Measurements from ENCODE around the gene CSMD2. TPM values are rescaled to one million over a fixed set of nuclear protein-coding genes. Genes with fewer than 3 reads are reported as not detected.

CSMD2 gene
- polyA plus RNA-seq, 1 donor: 0.36 TPM

DNA sequence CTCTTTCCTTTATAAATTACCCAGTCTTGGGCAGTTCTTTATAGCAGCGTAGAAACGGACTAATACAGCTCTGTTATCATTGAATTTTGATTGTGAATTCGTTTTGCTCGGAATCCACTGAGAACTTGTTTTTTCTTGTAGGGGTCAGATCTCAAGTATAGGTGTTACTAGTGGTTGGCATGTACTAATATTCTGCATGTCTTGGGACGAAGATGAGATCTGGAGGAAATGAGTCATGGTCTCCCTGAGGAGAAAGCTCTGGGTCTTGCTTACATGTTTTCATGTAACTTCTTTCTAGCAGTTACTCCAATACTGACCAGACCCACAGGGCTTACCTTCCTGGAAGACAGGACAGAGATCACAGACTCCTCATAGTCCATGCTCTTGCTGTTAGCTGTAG is 662.3 kb downstream of the CSMD2 start:
- Histone ChIP-seq H3K27ac (ENCODE audit: low read length) (no peak overlapping the region), H3K27me3 (ENCODE audit: control insufficient read depth, insufficient read depth, low read length) (no peaks in the 10 kb centered on the region), H3K9me3 (ENCODE audit: control insufficient read depth, low read depth, low read length) (no peaks in the 10 kb centered on the region), H3K36me3 (ENCODE audit: control insufficient read depth, insufficient read depth, low read length) (no peaks in the 10 kb centered on the region), H3K4me1 (ENCODE audit: control insufficient read depth, insufficient read depth, low read length) (no peaks in the 10 kb centered on the region), H3K4me3 (ENCODE audit: low read length) (no peak overlapping the region)
- no CpG with 5 or more reads among the region's 5 CpGs for WGBS (ENCODE audit: insufficient coverage, low lambda C conversion rate)
- DNase-seq: no peak

- Histone ChIP-seq H3K36me3 (ENCODE audit: control insufficient read depth, insufficient read depth, low read length) (no peaks in the 10 kb centered on the region), H3K27ac (ENCODE audit: low read length) (no peak overlapping the region), H3K4me3 (ENCODE audit: low read length) (no peak overlapping the region), H3K9me3 (ENCODE audit: control insufficient read depth, low read depth, low read length) (peaks cover 7% of the 10 kb centered on the region), H3K4me1 (ENCODE audit: control insufficient read depth, insufficient read depth, low read length) (no peaks in the 10 kb centered on the region), H3K27me3 (ENCODE audit: control insufficient read depth, insufficient read depth, low read length) (no peaks in the 10 kb centered on the region)
- no peak for DNase-seq
- no CpG with 5 or more reads among the region's 8 CpGs for WGBS (ENCODE audit: insufficient coverage, low lambda C conversion rate)
Observed at GRCh38 chr1:33501774-33502173, 663.3 kb downstream of the CSMD2 start.

- WGBS (ENCODE audit: insufficient coverage, low lambda C conversion rate): no CpG with 5 or more reads among the region's 2 CpGs
- no peak overlapping the region for H3K4me3 ChIP-seq (ENCODE audit: low read length)
- no peaks in the 10 kb centered on the region for H3K4me1 ChIP-seq (ENCODE audit: control insufficient read depth, insufficient read depth, low read length)
- no peaks in the 10 kb centered on the region for H3K36me3 ChIP-seq (ENCODE audit: control insufficient read depth, insufficient read depth, low read length)
- H3K27me3 ChIP-seq (ENCODE audit: control insufficient read depth, insufficient read depth, low read length): no peaks in the 10 kb centered on the region
- DNase-seq: no peak
- no peak overlapping the region for H3K27ac ChIP-seq (ENCODE audit: low read length)
- peaks cover 7% of the 10 kb centered on the region for H3K9me3 ChIP-seq (ENCODE audit: control insufficient read depth, low read depth, low read length)
Observed at GRCh38 chr1:33501309-33501708, 663.7 kb downstream of the CSMD2 start.

DNA sequence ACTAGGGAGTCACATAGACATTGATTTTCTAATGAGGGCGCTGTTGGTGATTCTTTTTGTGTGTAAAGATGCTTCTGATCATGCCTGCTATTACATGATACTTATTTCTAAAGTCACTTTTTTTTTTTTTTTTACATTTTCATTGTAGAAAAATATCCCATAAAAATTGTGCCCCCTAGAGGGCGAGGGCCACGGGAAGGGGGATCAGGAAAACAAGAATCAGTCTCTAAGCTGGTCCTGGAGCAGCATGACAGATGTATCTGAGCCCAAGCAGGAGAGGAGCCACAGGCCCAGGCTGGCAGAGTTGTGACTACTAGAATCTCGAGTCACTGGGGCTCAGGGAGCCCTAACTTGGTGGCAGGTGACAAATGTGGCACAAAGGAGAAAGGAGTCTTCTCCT is 664.5 kb downstream of the CSMD2 start:
- H3K27ac ChIP-seq (ENCODE audit: low read length): no peak overlapping the region
- 86% methylated on average over 1 of the region's 4 CpGs for WGBS (ENCODE audit: insufficient coverage, low lambda C conversion rate)
- no peak for DNase-seq

GRCh38 chr1:33497410-33497809 is 667.6 kb downstream of the CSMD2 start:
- Histone ChIP-seq H3K4me1 (ENCODE audit: control insufficient read depth, insufficient read depth, low read length) (no peaks in the 10 kb centered on the region), H3K27me3 (ENCODE audit: control insufficient read depth, insufficient read depth, low read length) (no peaks in the 10 kb centered on the region), H3K9me3 (ENCODE audit: control insufficient read depth, low read depth, low read length) (peaks cover 24% of the 10 kb centered on the region), H3K4me3 (ENCODE audit: low read length) (no peak overlapping the region), H3K36me3 (ENCODE audit: control insufficient read depth, insufficient read depth, low read length) (peaks cover 25% of the 10 kb centered on the region), H3K27ac (ENCODE audit: low read length) (no peak overlapping the region)
- no peak for DNase-seq
- no CpG with 5 or more reads among the region's 1 CpG for WGBS (ENCODE audit: insufficient coverage, low lambda C conversion rate)

More for the DNA sequence above, 664.5 kb downstream of the CSMD2 start:
- Histone ChIP-seq H3K27me3 (ENCODE audit: control insufficient read depth, insufficient read depth, low read length) (no peaks in the 10 kb centered on the region), H3K9me3 (ENCODE audit: control insufficient read depth, low read depth, low read length) (peaks cover 7% of the 10 kb centered on the region), H3K4me1 (ENCODE audit: control insufficient read depth, insufficient read depth, low read length) (no peaks in the 10 kb centered on the region), H3K4me3 (ENCODE audit: low read length) (no peak overlapping the region), H3K36me3 (ENCODE audit: control insufficient read depth, insufficient read depth, low read length) (no peaks in the 10 kb centered on the region)

GRCh38 chr1:33494929-33495328 is 670.1 kb downstream of the CSMD2 start:
- Histone ChIP-seq H3K27me3 (ENCODE audit: control insufficient read depth, insufficient read depth, low read length) (no peaks in the 10 kb centered on the region), H3K4me1 (ENCODE audit: control insufficient read depth, insufficient read depth, low read length) (no peaks in the 10 kb centered on the region), H3K9me3 (ENCODE audit: control insufficient read depth, low read depth, low read length) (peaks cover 24% of the 10 kb centered on the region), H3K4me3 (ENCODE audit: low read length) (no peak overlapping the region), H3K36me3 (ENCODE audit: control insufficient read depth, insufficient read depth, low read length) (peaks cover 46% of the 10 kb centered on the region), H3K27ac (ENCODE audit: low read length) (no peak overlapping the region)
- no CpG with 5 or more reads among the region's 9 CpGs for WGBS (ENCODE audit: insufficient coverage, low lambda C conversion rate)
- DNase-seq: no peak

GRCh38 chr1:33488624-33489023 is 676.4 kb downstream of the CSMD2 start:
- H3K36me3 ChIP-seq (ENCODE audit: control insufficient read depth, insufficient read depth, low read length): peaks cover 48% of the 10 kb centered on the region
- H3K4me1 ChIP-seq (ENCODE audit: control insufficient read depth, insufficient read depth, low read length): no peaks in the 10 kb centered on the region
- H3K27ac ChIP-seq (ENCODE audit: low read length): no peak overlapping the region
- H3K27me3 ChIP-seq (ENCODE audit: control insufficient read depth, insufficient read depth, low read length): no peaks in the 10 kb centered on the region
- H3K4me3 ChIP-seq (ENCODE audit: low read length): no peak overlapping the region
- DNase-seq: no peak
- no CpG with 5 or more reads among the region's 2 CpGs for WGBS (ENCODE audit: insufficient coverage, low lambda C conversion rate)
- peaks cover 7% of the 10 kb centered on the region for H3K9me3 ChIP-seq (ENCODE audit: control insufficient read depth, low read depth, low read length)

DNA sequence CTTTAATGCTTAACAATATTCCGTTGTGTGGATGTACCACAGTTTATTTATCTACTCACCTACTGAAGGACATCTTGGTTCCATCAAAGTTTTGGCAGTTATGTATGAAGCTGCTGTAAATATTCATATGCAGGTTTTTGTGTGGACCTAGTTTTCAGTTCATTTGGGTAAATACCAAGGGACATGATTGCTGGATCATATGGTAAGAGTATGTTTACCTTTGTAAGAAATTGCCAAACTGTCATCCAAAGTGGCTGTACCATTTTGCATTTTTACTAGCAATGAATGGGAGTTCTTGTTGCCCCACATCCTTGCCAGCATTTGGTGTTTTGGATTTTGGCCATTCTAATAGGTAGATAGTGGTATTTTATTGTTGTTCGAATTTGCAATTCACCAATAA is 682.6 kb downstream of the CSMD2 start:
- H3K4me3 ChIP-seq (ENCODE audit: low read length): no peak overlapping the region
- no peak overlapping the region for H3K27ac ChIP-seq (ENCODE audit: low read length)
- no peak for DNase-seq
- no CpG with 5 or more reads among the region's 2 CpGs for WGBS (ENCODE audit: insufficient coverage, low lambda C conversion rate)
- H3K9me3 ChIP-seq (ENCODE audit: control insufficient read depth, low read depth, low read length): no peaks in the 10 kb centered on the region
- H3K27me3 ChIP-seq (ENCODE audit: control insufficient read depth, insufficient read depth, low read length): no peaks in the 10 kb centered on the region
- peaks cover 10% of the 10 kb centered on the region for H3K36me3 ChIP-seq (ENCODE audit: control insufficient read depth, insufficient read depth, low read length)
- no peaks in the 10 kb centered on the region for H3K4me1 ChIP-seq (ENCODE audit: control insufficient read depth, insufficient read depth, low read length)

- no peak for DNase-seq
- Histone ChIP-seq H3K27me3 (ENCODE audit: control insufficient read depth, insufficient read depth, low read length) (no peaks in the 10 kb centered on the region), H3K4me1 (ENCODE audit: control insufficient read depth, insufficient read depth, low read length) (no peaks in the 10 kb centered on the region), H3K36me3 (ENCODE audit: control insufficient read depth, insufficient read depth, low read length) (peaks cover 10% of the 10 kb centered on the region), H3K27ac (ENCODE audit: low read length) (no peak overlapping the region), H3K9me3 (ENCODE audit: control insufficient read depth, low read depth, low read length) (no peaks in the 10 kb centered on the region), H3K4me3 (ENCODE audit: low read length) (no peak overlapping the region)
- 66% methylated on average over 3 of the region's 4 CpGs for WGBS (ENCODE audit: insufficient coverage, low lambda C conversion rate)
Observed at GRCh38 chr1:33477451-33477850, 687.6 kb downstream of the CSMD2 start.

- no peak overlapping the region for H3K4me3 ChIP-seq (ENCODE audit: low read length)
- H3K9me3 ChIP-seq (ENCODE audit: control insufficient read depth, low read depth, low read length): no peaks in the 10 kb centered on the region
- no peak overlapping the region for H3K27ac ChIP-seq (ENCODE audit: low read length)
- H3K36me3 ChIP-seq (ENCODE audit: control insufficient read depth, insufficient read depth, low read length): no peaks in the 10 kb centered on the region
- H3K27me3 ChIP-seq (ENCODE audit: control insufficient read depth, insufficient read depth, low read length): no peaks in the 10 kb centered on the region
- no peak for DNase-seq
- no peaks in the 10 kb centered on the region for H3K4me1 ChIP-seq (ENCODE audit: control insufficient read depth, insufficient read depth, low read length)
Observed at GRCh38 chr1:33473900-33474299, 691.1 kb downstream of the CSMD2 start.

DNA sequence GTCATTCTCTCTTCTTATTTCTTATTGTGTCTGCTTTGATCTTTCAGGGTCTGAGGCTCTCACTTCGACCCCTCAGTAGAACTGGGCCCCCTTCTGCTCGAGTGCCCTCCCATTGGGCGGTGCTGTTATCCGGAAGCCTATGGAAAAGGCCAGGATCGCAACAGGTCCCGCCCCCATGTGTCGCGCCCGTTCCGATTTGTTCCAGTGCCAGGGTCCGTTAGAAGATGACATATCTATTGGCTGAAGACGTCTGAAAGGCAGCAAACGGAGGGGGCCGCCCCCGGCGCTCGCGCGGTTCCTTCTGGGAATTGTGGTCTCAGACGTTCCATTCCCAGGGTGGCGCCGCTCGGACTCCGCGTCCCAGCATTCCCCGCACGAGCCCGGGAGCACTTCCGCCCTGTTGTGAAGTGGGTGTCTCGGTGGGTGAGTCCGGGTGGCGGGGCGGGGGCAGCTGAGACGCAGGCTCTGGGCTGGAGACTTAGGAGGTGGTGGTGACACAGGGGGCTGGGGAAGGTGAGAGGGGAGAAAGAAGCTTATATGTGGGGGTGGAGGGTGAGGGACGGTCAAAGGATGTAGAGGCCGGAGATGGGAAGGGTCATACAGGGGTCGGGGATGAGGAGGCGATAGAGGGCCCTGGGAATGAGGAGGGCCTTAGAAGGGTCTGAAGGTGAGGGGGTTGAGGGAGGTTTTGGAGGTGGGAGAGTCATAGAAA is 692.6 kb downstream of the CSMD2 start, which contains the start of gene ZSCAN20:
Gene ZSCAN20, plus strand, starts transcription at position 377 of the 712 bp plus-strand sequence. CDS start 6,644 bp downstream, outside the sequence.
- WGBS (ENCODE audit: insufficient coverage, low lambda C conversion rate): no CpG with 5 or more reads among the region's 38 CpGs
- Histone ChIP-seq H3K27me3 (ENCODE audit: control insufficient read depth, insufficient read depth, low read length) (no peaks in the 10 kb centered on the region), H3K4me1 (ENCODE audit: control insufficient read depth, insufficient read depth, low read length) (no peaks in the 10 kb centered on the region), H3K9me3 (ENCODE audit: control insufficient read depth, low read depth, low read length) (no peaks in the 10 kb centered on the region), H3K36me3 (ENCODE audit: control insufficient read depth, insufficient read depth, low read length) (no peaks in the 10 kb centered on the region), H3K27ac (ENCODE audit: low read length) (no peak within 1 kb of the TSS), H3K4me3 (ENCODE audit: low read length) (peak within 1 kb of the TSS; percentile 64)
- DNase-seq: peak; percentile 97 to 99
